Renal pelvis (tissue), 4 donors: Measurements from ENCODE around the gene GIT1. TPM values are rescaled to one million over a fixed set of nuclear protein-coding genes. Genes with fewer than 3 reads are reported as not detected.

Experiments
- DNase-seq: peaks from one replicate; pipeline ENCODE4 v3.0.0-alpha.2; 2013
- polyA plus RNA-seq, 3 donors: library from polyadenylated mRNA; unstranded; fragments of 120-200 nt; gene quantifications; one replicate each; pipeline ENCODE4 v1.2.1, GENCODE V29; 2013; ENCODE audit not compliant: insufficient read length in 3 of 3

GIT1 gene
- polyA plus RNA-seq, 3 donors = 45.6 to 56.0 (median 52.5) TPM

DNA sequence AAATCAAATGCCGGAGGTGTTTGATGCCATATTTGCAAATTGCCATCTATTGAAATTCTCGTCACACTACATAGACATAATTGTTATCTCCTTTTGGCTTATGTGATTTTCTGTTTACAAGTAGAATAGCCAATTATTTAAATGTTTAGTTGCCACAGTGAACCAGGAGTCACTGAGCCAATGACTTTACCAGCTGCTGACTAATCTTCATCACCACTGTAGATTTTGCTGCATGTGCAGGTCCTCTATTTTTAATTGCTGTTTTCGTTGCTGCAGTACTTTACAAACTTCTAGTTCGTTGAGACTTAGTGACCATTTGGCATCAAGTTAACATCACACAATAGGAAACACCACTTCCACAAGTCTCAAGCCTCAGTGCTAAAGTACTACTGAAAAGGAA lies 45.4 kb downstream of the GIT1 start:
- no peak for DNase-seq

DNA sequence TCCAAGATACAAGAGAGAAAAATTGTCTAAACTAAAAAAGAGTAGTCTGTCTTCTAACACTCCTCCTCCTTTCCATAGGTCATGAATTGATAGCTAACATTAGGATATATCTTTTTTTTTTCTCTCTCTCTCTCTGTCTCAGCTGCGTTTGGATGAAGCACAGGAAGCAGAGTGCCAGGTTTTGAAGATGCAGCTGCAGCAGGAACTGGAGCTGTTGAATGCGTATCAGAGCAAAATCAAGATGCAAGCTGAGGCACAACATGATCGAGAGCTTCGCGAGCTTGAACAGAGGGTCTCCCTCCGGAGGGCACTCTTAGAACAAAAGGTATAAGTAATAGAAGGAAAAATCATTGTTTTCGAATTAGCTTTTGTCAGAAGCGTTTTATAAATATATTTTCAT lies 55.5 kb downstream of the GIT1 start:
- DNase-seq = no peak

DNA sequence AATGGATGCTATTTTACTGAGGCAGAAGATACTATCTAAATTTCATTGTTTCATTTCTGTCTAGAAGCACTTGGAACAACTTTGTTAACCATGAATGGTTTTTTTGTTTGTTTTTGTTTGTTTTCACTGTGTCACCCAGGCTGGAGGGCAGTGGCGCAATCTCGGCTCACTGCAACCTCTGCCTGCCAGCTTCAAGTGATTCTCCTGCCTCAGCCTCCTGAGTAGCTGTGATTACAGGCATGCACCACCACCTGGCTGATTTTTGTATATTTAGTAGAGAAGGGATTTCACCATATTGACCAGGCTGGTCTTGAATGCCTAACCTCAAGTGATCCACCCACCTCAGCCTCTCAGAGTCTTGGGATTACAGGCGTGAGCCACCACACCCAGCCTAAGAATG lies 63.1 kb downstream of the GIT1 start:
- no peak for DNase-seq

DNA sequence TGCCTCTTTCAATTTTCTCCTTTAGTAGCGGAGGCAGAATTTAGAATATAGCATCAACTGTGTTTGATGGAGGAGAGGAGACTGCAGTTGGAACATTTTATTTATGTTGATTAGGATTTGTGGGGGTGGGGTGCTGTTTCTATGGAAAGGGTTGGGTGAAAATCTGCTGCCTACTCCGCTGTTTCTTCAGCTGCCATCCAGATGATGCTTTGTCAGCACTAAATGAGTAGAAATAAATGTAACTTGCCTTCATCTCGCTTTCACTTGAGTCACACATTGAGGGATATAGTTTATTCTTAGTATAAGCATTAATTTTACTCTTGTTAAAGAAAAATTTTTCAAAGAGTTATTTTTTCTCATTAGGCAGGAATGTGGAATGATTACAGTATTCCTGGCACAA lies 64.8 kb downstream of the GIT1 start:
- DNase-seq = no peak

Other genes with a start within 250 kb of the GIT1 start
- gene TAOK1, start 199.3 kb downstream of the GIT1 start, polyA plus RNA-seq = 10 to 100 TPM; 44.0 to 51.2 (median 48.5) TPM
- gene ABHD15, start 22.6 kb downstream of the GIT1 start, polyA plus RNA-seq = 1 to 10 TPM; 7.2 to 7.7 (median 7.6) TPM
- gene TP53I13, start 20.9 kb downstream of the GIT1 start, polyA plus RNA-seq = 10 to 100 TPM; 35.0 to 47.4 (median 41.8) TPM
- 10 to 100 TPM in 2 of 3 donors, 1 to 10 TPM in 1; 9.4 to 12.9 (median 11.3) TPM for gene ANKRD13B, start 3.5 kb upstream of the GIT1 start, polyA plus RNA-seq
- gene CORO6, start 33.3 kb upstream of the GIT1 start, polyA plus RNA-seq = 1 to 10 TPM; 2.4 to 5.6 (median 3.8) TPM